HG02852 (cell line): Measurements from ENCODE around the gene L3MBTL4.
A peak's percentile ranks its signal among the peaks of the same experiment; 100 is the strongest.
"Not testable (repeated sequence)": the region's sequence is repeated elsewhere in the genome, so short reads cannot be mapped to it uniquely, and the experiment has no call there.

Experiments used
- ATAC-seq: cut with Tn5 transposase; IDR thresholded peaks from one replicate; pipeline ENCODE4 v1.9.1; 2021; ENCODE audit warnings: mild to moderate bottlenecking, moderate library complexity; ENCODE audit not compliant: unreplicated experiment

Gene L3MBTL4

DNA sequence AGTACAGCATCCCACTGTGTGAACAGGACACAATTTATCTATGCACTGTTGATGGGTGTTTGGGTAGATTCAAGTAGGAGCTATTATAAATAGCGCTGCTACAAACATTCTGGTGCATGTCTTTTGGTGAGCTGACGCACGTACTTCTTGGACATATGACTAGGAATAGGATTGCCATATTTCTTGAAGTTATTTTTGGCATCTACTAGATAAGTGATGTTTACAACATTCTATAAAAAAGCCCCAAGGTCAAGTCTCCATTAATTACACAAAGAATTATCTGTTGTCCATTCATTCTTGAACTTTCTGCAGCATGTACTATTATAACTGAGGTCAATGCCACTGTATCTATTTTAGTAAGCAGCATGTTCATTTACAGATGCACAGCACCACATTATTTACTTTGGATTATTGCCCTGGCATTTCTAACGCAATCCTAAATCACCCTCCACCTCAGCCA is 293.9 kb downstream of the L3MBTL4 start:
- ATAC-seq, result no peak

DNA sequence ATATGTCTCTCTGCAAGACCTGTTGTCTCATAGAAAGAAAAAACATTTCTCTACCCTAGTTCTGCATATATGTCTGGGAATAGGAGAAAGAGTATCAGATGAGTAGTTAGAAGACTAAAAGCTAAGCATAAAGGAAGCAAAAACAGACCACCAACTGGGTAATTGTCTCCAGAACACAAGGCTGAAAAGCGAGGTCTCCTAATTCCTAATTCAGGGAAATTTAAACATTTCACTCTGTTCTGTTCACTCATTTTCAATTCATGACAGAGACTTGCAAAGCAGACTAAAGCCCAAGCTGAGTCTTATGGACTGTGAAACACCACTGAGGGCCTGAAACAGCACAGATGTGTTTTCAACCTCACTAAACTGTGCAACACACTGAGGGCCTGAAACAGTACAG is 294.9 kb downstream of the L3MBTL4 start:
- no peak for ATAC-seq

DNA sequence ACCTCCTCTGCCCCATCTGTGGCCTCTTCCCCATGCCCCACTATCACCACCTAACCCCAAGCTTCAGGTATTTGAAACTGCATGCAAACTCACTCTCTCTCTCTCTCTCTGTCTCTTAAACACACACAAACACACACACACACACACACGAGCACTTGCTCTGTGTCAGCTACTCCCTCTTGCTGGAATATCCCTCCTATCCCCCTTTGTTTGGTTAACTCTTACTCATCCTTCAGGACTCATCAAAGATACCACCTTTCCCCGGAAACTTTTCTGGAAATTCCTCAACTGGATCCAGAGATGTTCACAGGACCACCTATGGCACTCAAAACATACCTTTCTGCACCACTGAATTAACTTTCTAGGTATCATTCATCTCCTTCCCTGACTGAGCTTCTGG is 296.6 kb downstream of the L3MBTL4 start:
- ATAC-seq, result no peak

DNA sequence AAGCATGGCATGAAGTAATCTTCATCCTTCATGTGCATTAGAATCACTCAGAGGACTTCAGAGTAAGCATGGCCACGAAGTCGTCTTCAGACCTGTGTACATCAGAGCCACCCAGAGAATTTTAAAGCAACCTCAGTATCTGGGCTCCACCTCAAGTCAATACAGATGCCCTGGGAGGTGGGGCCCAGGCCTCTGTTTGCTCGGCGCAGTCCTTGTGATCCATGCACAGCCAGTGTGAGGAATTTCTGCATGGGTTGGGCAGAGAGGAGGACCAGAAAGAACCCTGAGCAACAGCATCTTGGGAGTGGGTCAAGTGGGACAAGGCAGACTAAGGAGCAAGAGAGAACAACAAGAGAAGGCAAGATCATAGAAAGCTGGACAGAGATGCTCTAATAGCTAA is 299.0 kb downstream of the L3MBTL4 start:
- no peak for ATAC-seq

DNA sequence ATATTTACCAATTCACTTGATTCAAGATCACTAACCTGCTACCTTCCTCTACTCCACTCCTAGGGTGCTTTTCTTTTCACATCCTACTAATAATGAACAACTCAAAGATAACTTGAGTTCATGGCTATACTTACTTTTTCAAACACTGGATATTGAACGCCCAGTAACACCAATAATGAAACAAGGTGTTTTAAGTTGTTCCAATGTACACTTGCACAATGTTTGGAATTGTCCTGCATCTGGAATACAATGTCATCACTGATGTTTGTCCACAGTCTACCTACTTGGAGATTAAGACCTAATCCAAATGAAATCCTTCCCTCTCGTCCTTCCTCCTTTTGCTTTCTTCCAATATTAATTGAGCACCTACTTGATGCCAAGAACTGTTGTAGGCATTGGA is 301.1 kb downstream of the L3MBTL4 start:
- ATAC-seq, result no peak

DNA sequence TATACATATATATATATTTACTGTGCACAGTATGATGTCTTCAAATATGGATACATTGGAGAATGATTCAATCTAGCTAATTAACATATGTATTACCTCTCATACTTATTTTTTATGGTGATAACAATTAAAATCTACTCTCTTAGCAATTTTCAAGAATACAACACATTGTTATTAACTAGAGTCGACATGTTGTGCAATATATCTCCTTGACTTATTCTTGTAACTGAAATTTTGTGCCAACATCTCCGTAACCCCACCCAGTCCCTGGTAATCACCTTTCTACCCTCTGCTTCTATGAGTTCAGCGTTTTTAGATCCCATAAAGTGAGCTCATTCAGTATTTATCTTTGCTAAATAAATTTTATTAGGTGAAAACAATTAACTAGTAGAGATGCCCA is 303.0 kb downstream of the L3MBTL4 start:
- no peak for ATAC-seq

DNA sequence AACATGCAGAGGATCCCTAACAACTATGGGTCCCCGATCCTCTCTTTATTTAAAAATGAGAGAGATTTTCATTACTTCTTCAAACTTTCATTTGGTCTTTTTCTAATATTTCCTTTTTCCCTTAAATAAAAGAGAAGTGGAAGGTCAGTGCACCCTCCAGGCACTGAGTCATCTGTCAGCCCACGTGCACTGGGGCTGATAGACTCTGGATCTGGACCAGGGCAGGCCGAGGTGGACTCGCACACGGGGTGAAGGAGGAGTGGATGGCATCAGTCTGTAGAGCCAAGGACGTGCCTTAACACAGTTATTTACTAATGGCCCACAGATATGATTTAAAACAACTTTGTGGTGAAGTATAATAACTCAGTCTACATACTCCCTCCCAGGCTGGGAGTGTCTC is 305.0 kb downstream of the L3MBTL4 start:
- ATAC-seq, result no peak

DNA sequence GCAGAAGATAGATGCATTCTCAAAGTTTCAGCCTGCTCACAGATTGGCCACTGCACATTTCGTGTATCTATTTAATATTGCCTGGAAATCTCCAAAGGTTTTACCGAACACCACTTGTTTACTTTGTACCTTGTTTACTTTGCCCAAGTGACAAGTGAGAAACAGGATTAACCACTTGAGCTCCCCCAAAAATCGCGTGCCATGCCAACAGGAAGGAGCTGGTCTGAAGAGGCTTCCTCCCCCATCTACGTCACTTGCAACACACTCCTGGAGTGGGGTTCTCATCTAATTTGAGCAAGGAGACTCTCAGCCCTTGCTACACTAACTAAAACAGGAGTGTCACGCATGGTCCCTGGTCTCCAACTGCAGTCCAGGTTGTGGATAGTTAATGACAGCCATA is 306.9 kb downstream of the L3MBTL4 start:
- no peak for ATAC-seq

DNA sequence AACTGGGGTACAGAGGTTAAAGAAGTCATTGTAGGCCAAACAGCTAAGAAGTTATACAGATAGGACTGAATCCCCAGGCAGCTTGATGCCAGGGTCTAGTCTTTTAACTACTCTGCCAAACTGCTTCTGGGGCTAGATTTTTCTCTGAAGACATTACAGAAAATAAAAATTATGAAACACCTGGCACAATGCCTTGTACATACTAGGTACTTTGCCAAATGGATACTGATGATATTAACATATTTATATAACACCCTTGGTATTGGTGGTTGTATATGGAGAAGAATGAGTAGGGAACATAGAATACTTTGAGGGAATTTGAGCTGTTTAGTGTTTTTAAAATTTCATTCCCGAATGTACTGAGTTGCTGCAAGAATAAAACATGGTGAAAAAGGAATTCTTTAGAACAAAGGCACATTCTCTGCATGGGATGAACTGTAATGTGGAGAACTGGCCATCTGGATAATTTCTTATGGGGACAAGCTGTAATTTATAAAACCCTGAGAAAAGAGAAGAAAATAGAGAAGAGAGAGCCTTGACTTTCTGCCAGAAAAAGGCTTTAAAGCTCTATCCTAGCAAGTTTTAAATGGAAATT is 308.5 kb downstream of the L3MBTL4 start:
- ATAC-seq, result no peak

DNA sequence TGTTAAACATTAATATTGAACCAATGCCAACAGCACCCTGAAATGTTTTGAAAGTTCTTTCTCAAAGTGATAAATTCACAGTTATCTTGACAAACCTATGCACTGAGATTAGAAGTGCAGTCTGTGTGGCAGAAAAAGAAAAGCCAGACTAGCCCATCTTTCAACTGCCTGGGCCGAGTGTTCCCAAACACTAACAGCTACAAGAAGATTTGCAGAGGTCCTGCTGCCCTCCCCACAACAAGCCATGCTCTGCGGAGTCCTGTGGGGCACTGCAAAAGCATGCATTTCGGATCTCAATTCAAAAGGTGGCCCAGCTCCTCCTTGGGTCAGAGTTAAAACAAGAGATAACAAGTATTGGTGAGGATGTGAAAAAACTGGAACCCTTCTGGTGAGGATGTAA is 311.0 kb downstream of the L3MBTL4 start:
- no peak for ATAC-seq

DNA sequence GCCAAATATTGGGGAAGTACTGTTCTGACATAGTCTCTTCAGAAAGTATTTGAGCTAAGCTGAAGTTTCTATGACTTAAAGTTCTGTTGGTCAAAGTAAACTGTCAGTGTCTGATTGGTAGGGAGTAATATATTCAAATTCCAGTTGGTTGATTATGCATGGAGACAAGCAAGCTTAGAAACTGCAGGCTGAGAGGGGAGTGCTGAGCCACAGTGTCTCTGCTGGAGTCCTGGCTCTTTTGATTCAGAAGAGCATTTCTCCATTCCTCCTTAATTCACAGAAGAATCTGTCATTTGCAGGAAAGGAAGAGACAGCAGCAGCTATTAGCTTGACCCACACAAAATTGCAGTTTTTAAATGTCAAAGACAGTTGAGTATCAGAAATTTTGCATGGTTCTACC is 318.0 kb downstream of the L3MBTL4 start:
- no peak for ATAC-seq

DNA sequence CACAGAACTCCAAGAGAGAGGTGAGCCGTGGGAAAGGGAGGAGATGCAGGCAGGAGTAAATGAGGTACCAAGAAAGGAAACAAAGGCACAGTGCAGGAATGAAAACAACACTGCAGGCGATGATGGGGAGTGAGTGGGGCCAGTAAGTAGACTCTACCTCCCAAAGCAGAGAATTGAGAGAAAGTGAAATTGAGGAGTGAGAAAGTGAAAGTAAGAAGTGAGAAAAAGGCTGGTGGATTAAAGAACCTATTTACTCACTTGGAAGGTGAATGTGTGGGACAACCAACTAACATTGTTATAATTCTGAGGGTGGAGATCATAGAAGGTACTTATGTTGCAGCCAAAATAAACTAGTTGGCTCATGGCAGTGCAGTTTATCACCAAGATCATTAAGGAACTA is 326.3 kb downstream of the L3MBTL4 start:
- ATAC-seq, result no peak

DNA sequence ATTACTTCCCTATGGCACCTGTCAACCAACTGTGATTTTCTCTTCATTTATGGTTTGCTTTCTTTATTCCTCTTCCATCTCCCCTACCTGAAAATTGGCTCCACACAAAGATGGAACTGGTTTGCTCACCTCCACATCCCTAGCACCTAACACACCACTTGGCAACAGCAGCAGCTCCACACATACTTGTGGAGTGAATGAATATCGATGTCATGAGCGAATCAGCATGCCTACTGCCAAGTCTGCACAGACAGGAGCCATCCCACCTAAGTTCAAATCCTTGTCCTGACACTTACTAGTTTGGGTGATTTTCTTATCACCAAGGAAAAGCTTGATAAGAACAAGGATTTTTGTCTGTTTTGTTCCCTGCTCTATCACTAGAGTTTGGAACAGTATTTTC is 328.0 kb downstream of the L3MBTL4 start:
- ATAC-seq, result no peak

DNA sequence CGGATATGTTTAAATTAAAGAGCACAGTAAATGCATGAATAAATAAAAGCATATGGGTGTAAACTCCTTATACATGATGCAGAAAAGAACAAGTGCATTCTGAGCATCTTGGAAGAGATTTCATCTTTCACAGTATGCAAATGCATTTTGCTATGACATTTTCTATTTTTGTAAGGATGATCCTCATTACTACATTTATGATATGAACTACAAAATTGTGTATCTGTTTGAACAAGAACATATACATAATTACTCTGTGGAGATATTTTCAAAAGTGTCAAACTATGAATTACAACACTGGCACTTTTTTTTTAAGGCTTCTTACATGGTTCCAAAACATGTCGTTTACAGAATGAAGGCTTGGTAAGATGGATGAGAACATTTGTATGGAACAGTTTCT is 335.3 kb downstream of the L3MBTL4 start:
- ATAC-seq, result no peak

DNA sequence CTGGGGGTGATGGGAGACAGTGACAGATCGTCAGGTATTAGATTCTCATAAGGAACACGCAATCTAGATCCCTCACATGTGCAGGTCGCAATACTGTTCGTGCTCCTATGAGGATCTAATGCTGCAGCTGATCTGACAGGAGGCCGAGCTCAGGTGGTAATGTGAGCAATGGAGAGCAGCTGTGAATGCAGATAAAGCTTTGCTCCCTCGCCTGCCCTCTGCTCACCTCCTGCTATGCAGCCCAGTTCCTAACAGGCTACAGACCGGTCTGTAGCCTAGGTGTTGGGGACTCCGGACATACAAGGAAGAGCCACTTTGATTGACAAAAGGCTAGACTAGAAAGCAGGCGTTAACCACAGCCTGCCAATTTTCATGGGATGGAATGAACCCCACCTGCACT is 335.8 kb downstream of the L3MBTL4 start:
- no peak for ATAC-seq

DNA sequence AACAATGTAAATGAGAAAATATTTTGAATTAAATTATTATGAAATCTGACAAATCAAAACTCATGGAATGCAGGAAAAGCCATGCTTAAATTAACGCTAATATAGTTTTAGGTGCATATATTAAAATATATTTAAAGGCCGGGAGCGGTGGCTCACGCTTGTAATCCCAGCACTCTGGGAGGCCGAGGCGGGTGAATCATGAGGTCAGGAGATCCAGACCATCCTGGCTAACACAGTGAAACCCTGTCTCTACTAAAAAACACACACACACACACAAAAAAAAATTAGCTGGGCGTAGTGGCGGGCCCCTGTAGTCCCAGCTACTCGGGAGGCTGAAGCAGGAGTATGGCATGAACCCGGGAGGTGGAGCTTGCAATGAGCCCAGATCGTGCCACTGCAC is 342.3 kb downstream of the L3MBTL4 start:
- not testable (repeated sequence) for ATAC-seq

DNA sequence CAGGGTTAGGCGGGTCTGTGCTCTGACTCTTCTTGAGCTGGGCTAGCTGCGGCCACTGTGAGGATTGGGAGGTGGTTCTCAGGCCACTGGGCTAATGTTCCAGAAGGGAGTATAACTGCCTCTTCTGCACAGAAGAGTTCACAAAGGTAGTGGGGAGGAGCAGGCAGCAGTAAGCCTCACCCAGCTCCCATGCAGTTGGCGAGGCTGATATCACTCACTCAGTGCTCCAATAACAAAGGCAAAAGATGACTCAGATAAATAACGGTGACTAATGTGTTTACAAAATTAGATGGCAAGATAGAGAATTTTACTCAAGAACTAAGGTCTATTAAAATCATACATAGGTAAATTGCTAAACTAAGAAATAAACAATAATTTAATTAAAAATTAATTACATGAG is 345.2 kb downstream of the L3MBTL4 start:
- no peak for ATAC-seq

DNA sequence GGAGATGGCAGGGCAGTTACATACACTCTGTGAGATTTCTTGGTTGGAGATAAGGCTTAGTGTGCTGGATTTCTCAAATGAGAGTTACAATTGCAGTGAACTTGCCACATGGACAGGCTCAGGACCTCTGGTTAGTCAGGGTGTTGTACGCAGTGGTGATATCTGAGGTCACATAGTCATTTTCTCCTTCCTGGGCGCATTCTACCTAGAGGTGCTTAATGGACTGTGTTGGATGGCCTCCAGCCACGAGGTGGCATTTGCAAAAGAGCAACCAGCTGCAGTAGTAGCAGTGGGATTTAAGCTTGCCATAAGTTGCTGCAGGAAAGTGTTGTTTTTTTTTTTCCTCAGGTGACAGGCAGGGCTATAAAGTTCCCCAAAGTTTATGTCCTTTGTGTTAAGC is 345.6 kb downstream of the L3MBTL4 start:
- no peak for ATAC-seq

DNA sequence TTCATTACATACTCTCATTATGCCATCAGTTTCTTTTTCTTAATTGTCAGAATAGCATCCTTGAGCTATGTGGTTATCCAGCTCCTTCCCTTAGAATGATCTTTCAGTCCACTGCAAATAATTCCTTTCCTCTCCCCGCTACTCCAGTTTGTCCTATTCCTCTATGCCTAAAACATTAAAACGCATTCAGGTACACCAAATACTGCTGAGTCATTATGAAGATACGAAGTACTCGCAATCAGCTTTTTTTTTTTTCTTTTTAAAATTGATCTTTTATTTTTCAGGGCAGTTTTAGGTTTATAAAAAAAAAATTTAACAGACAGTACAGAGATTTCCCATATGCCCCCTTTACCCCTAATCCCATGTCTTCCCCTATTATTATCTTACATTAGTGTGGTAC is 354.6 kb downstream of the L3MBTL4 start:
- no peak for ATAC-seq

DNA sequence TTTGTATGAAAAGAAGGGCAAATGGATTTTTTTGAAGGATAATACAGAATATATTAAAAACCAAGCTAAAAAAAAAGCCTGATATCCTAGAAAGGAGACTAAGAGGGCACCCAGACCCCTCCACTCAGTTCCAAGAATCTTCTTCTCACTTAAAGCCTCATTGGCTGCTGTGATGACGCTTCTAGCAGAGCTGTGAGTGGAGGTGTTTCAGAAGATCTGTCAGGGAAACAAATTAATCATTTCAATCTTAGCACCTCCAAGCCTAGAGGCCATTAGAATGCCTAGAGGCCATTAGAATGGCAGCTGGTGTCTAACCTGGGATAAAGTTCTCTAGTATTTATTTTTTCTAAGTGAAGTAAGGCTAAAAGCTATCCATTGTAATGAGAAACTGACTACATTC is 355.2 kb downstream of the L3MBTL4 start:
- ATAC-seq, result no peak

DNA sequence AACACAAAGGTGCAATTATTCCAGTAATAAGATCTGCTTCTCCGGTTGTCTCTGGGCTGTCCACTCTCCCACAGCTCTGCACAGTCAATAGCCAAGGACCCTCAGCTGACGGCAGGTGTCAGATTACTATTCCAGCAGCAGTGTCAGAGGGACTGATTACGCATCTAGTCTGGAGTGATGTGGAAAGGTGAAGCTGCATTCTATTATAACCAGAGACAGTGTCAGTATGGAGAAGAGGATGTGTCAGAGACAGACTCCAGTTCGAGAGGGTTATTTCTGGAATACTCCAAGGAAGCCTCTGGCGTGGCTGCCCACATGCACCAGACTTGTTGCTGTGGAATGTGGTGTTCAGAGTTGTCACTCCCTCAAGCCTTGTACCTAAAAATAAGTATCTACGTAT is 355.8 kb downstream of the L3MBTL4 start:
- no peak for ATAC-seq

DNA sequence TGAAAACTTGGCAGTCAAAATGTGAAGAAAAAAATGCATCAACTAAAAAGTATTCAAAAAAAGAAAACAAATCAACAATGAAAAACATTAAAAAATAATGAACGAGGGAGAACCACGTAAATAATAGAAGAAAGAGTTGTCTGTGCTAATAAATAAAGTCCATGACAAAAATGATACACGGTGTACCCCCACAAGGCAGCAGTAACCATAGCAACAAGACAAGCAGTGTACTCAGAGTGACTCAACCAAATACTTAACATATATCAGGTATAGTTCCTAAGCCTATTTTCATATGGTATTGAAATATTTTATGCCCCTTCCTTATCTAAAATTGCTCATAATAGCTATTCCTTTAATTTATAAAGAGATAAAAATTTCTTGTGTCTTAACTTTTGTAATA is 357.1 kb downstream of the L3MBTL4 start:
- no peak for ATAC-seq

DNA sequence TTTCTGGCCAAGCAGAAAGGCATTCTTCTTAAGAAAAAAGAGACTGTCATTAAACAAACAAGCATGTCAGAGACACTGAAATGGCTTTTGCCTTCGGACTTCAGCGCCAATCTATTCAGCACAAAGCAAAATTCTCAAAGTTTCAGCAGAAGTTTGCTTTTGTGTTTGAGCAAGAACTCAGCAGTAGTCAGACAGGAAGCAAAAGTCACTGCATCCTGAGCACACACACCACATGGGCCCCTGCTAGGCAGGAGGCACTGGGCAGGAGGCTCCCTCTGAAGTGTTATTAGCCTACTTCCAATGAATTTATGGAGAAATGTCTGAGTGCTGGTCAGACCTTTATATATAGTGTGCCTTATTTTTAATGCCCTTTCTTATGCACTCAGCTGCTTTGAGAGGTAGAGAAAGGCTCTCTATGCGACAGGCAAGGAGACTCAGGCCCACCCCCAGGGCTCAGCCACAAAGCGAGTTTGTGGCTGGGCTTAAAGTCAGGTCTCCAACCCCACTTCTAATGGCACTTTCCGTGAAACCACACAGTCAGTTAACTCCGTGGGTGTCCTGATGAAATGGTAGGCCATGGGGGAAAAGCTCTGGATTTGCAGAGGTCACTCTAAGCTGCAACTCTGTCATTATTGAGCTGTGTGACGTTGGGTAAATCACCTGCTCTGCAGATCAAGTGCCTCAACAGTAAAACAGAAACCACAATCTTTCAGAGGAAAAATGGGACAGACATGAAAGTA is 358.4 kb downstream of the L3MBTL4 start:
- ATAC-seq, result peak; percentile 60
